Liver (tissue), 3 donors: ENCODE results near the gene ANXA3.

Source experiments
- JUND ChIP-seq, 2 donors: IDR thresholded peaks; 2 replicates each; pipeline ENCODE4 v1.6.1; 2016; ENCODE audit warnings: antibody characterized with exemption in 2 of 2
- NR2F2 ChIP-seq: IDR thresholded peaks from 2 replicates; pipeline ENCODE4 v1.6.1; 2016; ENCODE audit warnings: antibody characterized with exemption
- REST ChIP-seq: IDR thresholded peaks from 2 replicates; pipeline ENCODE4 v1.6.1; 2016; ENCODE audit warnings: antibody characterized with exemption, mild to moderate bottlenecking
- SP1 ChIP-seq: IDR thresholded peaks from 2 replicates; pipeline ENCODE4 v1.6.1; 2018; ENCODE audit warnings: antibody characterized with exemption, mild to moderate bottlenecking
- TAF1 ChIP-seq: conservative IDR thresholded peaks from 2 replicates; pipeline ENCODE4 v1.6.1; 2016; ENCODE audit warnings: antibody characterized with exemption, mild to moderate bottlenecking
- TF ChIP-seq, protein P1 (sequence below): fragments of 150-350 bp; IDR thresholded peaks from 2 replicates; pipeline ENCODE4 v1.5.1; 2017; ENCODE audit warnings: improper control_type of control experiment, low read depth, low read length; ENCODE audit not compliant: missing input control
- TF ChIP-seq, protein P2 (sequence below): IDR thresholded peaks from 2 replicates; pipeline ENCODE4 v1.6.1; 2016; ENCODE audit warnings: antibody characterized with exemption
- donor health status: healthy.
- donor health status: healthy.

DNA sequence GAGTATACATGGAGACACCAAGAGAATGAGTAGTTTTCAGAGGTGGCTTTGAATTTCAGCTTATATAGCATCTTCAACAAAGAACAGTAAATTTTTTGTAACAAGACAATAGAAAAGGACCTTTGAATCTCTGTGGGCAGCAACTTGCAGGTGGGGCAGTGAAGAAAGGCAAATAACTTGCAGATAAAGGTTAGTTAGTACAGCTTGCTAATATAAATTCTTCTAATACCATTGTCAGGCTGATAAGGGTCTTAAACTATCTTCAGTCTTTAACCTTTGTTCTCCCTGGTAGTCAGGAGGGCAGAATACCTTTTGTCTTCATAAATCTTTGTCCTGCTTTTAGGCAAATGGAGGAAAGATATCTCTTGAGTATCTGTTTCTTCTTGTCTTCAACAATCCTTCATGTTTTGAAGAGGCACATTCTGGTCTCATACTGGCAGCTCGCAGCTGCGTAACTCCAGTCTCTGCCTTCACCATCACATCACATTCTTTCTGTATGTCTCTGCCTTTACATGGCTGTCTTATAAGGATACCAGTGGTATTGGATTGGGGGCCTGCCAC, 16.0 kb downstream of the ANXA3 start:
- TF ChIP-seq, protein P1, sequence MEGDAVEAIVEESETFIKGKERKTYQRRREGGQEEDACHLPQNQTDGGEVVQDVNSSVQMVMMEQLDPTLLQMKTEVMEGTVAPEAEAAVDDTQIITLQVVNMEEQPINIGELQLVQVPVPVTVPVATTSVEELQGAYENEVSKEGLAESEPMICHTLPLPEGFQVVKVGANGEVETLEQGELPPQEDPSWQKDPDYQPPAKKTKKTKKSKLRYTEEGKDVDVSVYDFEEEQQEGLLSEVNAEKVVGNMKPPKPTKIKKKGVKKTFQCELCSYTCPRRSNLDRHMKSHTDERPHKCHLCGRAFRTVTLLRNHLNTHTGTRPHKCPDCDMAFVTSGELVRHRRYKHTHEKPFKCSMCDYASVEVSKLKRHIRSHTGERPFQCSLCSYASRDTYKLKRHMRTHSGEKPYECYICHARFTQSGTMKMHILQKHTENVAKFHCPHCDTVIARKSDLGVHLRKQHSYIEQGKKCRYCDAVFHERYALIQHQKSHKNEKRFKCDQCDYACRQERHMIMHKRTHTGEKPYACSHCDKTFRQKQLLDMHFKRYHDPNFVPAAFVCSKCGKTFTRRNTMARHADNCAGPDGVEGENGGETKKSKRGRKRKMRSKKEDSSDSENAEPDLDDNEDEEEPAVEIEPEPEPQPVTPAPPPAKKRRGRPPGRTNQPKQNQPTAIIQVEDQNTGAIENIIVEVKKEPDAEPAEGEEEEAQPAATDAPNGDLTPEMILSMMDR = no peak
- no peak for TF ChIP-seq TAF1
- TF ChIP-seq, protein P2, sequence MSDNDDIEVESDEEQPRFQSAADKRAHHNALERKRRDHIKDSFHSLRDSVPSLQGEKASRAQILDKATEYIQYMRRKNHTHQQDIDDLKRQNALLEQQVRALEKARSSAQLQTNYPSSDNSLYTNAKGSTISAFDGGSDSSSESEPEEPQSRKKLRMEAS = no peak
- no peak for TF ChIP-seq REST
- TF ChIP-seq JUND (IDR thresholded peaks at IDR 0.05) = no peak
- no peak for TF ChIP-seq SP1
- TF ChIP-seq NR2F2 = no peak
